ENCODE data around the gene MID2.
"Not testable (repeated sequence)": the region's sequence is repeated elsewhere in the genome, so short reads cannot be mapped to it uniquely, and the experiment has no call there.

Gene MID2

DNA sequence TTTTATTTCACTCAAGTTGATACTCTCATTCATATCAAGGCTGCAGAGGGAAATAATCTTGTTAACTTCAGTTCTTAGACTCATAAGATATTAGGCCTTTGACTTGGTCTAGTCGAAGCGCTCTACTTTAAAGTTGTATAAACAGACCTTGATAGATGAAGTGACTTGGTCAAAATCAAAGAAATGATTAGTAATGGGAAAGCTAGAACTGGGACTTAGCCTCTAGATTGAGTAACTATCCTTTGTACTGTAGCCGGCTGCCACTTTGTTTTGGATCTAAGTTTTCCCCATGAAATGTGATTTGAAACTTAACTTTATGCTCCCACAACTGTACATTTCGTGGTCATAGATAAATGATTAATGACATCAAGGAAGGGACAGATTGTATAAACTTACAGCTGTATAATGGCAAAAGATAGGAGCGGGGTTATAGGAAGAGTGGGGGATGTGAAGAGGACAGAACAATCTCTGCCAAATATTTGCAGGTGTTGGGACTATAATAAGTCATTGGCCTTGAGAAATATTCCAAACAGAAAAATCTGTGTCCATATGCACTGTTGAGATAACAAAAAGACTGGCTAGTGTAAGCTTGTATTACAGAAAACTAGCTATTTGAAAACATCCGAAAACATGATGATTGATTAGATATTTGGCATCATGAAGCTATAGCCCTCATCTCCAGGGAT, 17.2 kb downstream of the MID2 start:
- no peak for DNase-seq (ENCODE audit: low spot score)

DNA sequence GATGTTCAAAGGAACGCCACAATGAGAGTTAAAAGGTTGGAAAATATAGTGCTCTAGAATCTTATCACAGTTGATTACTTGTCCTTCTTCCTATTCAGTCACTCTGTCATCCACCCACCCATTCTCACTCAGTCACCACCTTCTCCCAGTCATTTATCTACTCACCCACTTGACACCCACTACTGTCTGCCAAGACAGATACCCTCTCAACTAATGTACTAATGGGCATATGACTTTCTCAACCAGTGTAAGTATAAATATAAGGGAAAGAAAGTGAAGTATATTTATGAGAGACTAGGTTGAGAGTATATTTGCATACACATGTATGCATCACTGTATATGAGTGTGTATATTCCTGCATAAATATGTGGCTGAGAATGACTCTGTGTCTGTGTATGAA, 20.0 kb downstream of the MID2 start:
- no peak for DNase-seq (ENCODE audit: low spot score)

DNA sequence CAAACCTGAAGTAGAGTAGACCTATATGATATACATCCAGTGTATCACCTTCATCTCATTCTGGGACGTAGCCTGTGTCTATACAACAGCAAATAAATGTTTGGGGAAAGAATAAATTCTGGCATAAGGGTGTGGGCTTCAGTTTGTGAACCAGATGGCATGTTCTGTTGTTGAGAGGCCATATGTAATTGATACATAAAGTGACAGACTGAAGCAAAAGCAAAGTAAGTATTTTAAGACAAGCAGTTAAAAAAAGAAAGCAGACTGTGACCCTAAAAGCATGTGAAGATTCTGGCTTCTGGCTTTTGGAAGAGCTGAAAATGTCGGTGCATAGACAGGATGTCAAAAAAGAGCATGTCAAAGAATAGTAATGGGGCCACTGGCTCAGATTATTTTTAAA, 22.9 kb downstream of the MID2 start:
- DNase-seq (ENCODE audit: low spot score), result no peak

DNA sequence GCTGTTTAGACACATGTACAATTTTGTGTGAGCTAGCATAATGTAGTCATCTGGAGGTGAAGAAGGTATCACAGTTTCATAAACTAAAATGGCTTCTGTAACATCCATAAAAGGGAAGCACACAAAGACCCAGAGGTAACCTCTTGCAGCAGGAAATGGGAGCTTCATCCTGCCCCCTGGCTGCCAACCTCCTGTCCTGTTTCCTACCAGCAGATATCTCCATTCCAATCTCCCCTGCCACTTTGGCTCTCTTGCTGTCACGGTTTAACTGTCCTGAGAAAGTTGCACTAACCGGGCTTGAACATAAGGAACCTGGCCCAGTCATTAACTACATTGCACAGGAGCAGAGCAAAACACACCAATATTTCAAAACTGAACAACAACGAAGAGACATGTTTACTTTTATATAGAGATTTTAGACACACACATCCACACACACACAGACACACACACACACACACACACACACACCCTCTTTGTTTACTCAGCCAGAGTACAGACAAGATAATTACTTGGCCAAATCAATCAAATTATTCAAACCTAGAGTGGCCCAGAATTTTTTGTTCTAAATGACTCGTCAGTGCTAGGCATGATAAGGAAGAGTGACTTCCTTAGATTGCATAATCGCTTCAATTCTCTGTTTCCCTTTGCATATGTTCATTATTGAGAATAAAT, 24.2 kb downstream of the MID2 start:
- peak; percentile 12 for DNase-seq (ENCODE audit: low spot score)

DNA sequence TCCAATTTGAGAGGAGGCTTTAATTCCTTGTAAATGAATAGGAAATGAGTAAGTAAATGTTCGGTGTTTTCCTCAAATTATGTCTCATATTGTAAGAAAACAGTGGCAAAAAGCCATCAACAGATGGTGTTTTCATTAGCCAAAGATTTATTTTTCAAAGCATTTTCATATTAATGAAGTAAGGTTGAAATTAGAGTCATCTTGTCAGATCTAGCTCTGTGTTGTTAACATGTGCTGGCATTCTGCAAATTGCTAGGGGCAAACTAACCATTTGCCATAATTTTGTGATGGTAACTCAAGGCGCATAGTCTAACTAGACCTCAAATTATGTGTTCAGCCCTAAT, 24.7 kb downstream of the MID2 start:
- DNase-seq (ENCODE audit: low spot score), result no peak

DNA sequence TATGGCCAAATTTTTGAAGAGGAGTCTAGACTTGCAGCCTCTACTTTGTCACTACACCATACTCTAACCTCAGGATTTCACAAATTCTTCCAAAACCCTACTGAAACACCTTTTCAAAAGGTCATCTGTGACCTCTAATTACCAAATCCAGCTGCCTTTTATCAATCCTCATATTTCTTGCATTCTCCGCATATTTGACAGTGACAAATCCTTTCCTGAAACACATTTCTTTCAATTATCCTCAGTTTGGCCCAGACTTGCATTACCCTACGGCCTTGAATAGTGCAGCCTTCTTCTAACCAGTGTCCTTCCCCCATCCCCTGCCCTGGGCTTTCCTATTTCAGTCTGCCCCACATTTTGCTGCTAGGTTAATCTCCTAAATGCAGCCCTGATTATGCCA, 25.5 kb downstream of the MID2 start:
- DNase-seq (ENCODE audit: low spot score), result no peak

DNA sequence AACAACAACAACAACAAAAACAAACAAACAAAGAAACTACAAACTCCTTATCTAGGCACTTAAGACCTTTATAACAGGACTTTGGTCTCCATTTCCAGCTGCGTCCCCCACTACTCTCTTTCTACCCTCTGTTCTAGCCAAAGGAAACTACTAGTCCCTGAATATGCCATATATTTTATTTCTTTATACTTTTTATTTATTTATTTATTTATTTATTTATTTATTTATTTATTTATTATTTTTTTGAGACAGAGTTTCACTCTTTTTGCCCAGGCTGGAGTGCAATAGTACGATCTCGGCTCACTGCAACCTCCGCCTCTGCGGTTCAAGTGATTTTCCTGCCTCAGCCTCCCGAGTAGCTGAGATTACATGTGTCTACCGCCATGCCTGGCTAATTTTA, 26.0 kb downstream of the MID2 start:
- DNase-seq (ENCODE audit: low spot score), result not testable (repeated sequence)

DNA sequence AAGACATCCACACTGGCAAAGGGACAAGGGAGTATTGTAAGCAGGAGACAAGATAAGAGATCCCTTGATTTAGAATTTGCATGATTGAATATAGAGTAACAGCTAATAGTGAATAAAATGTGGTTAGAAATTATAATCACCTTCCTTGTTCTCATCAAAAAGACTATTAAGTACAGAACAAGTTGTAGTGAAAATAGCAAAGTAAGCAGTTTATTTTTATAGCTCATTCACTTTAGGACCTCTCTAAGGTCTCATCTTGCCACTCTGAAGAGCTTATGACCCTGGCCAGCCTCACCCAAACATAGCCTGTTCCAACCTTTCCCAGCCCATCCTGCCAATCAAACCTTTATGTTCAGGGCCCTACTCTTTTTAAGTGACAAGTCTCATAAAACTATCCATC, 30.6 kb downstream of the MID2 start:
- no peak for DNase-seq (ENCODE audit: low spot score)

DNA sequence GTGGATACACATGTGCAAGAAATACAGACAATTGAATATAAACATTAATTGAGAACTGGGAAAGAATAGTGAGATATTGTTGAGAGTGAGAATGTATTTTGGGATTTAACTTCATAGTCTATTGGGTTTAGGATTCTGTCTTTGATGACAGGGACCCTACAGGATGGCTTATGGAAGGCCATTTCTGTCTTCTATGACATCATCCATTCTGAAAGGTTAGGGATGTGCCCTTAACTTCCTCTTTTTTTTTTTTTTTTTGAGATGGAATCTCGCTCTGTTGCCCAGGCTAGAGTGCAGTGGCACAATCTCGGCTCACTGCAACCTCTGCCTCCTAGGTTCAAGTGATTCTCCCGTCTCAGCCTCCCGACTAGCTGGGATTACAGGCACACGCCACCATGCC, 31.4 kb downstream of the MID2 start:
- DNase-seq (ENCODE audit: low spot score), result not testable (repeated sequence)

DNA sequence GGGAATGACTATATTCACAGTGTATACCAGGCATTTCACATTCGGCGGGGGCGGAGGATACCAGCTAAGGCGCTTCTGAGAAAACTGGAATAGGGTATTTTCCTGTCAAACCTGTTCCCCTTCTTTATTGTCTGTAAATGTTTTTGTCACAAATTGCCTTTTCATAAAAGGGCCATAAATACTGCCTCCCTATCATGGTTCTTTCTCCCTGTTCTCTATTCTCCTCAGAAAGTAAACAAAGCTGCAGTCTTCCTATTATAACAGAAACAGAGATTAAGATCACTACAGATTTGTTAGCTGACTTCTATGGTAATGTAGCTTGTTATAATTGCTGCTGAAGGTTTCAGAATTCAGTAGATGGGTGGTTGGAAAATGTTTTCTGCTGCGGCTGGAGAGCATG, 32.2 kb downstream of the MID2 start:
- DNase-seq (ENCODE audit: low spot score), result no peak

DNA sequence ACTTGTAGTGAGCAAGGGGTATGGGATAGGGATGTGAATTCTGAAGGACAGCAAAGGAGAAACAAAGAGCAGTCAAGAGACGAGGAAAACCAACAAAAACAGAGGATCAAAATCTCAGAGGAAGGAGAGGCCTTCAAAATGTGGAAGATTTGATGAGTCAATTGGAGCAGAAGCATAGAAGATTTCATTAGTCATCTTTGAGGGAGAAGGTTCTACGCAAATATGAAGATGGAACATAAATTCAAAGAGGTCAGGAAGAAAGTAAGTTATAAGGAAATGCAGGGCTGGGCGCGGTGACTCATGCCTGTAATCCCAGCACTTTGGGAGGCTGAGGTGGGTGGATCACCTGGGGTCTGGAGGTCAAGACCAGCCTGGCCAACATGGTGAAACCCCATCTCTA, 35.4 kb downstream of the MID2 start:
- DNase-seq (ENCODE audit: low spot score), result no peak

DNA sequence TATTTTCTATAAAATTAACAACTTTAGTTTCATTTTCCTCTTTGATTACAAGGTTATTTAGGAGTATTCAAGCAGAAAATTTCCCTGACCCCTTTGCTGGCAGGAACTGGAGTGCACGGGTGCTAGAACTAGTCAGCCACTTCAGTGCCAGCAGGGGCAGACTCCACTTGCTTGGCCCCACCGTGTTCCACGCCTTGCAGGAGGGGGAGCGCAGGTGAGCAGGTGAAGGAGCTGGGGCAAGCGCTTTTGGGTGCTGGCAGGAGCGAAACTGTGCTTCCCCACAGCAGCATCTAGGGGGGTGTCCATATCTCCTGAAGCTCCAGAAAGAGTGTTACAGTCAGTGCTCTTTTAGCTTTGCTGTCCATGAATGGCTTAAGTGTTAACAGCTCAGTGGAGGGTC, 45.5 kb downstream of the MID2 start:
- DNase-seq (ENCODE audit: low spot score), result no peak

DNA sequence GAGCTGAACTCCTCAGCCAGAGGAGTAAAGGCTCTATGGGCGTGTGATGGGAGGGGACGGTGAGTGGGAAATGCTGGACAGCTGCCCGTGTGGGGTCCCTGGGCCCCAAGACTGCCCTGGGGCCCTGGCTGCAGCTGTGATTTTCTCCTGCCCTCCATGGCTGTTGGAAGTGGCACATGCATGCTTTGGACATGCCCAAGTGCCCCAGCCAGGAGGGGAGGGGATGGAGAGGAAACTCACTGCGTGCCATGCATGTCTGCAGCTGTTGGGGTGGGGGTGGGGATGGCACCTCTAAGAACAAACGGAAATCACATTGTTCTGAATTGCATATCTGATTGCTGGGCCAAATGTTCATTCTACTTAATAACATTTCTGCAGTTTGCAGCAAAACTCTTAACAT, 52.4 kb downstream of the MID2 start:
- no peak for DNase-seq (ENCODE audit: low spot score)

DNA sequence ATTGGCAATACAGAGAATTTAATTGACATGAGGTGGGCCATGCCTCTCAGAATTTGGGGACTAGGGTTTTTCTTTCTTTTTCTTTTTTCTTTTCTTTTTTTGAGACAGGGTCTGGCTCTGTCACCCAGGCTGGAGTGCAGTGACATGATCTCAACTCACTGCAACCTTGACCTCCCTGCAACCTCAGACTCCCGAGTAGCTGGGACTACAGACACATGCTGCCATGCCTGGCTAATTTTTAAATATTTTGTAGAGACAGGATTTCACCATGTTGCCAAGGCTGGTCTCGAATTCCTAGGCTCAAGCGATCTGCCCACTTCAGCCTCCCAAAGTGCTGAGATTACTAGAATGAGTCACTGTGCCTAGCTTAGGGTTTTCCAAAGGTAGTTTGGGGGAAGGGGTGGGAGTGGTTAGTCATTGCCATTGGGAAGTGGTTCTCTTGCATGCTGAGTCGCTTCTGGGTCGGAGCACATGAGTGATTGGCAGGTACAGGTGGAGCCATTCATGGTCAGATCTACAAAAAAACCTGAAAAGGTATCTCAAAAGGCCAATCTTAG, 54.5 kb downstream of the MID2 start:
- DNase-seq (ENCODE audit: low spot score), result no peak

DNA sequence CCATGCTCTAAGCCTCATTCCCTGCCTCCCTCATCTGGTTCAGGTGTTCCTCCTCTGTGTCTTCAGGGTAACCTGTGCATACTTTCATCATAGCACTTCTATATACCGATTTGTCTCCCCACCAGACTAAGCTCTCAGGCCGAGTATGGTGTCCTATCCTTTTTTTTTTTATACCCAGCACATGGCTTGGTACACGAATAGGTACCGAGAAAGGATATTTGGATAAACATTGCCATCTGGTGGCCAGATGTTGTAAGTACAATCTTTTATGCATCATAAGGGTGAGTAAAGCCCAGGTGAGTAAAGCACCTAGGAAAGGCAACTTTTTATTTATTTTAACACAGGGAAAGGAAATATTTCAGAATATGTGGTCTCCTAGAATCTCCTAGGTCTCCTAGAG, 68.4 kb downstream of the MID2 start:
- DNase-seq (ENCODE audit: low spot score), result peak; percentile 42

DNA sequence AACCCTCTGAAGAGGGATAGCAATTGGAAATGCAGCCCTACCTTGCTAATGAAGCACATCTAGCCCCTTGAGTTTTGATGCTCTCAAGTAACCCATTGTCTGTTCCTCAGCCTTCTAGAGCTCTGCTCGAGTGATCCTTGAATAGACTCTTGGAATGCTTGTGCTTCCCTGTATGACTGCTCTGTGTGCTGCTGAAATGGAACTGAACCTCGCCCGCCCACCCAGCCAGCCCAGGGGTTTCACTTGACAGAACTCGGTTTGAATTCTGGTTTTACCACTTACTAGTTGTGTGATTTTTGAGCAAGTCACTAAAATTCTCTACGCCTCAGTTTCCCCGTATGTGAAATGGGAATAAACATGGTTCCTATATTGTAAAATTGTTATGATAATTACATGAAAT, 77.1 kb downstream of the MID2 start:
- DNase-seq (ENCODE audit: low spot score), result no peak

DNA sequence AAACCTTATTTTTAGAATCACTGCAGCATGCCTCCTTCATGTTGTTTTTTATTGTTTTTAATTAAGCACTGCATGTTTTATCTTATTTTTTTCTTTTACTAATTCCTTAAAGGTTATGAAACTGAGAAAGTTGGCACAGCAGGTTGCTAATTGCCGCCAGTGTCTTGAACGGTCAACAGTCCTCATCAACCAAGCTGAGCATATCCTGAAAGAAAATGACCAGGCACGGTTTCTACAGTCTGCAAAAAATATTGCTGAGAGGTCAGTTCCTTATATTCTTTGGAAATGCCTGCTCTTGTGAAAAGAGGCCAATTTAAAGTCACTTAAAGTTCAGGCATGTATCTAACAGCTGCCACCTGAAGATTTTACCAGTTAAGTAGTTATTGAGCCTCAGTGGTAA, 79.7 kb downstream of the MID2 start:
- no peak for DNase-seq (ENCODE audit: low spot score)

DNA sequence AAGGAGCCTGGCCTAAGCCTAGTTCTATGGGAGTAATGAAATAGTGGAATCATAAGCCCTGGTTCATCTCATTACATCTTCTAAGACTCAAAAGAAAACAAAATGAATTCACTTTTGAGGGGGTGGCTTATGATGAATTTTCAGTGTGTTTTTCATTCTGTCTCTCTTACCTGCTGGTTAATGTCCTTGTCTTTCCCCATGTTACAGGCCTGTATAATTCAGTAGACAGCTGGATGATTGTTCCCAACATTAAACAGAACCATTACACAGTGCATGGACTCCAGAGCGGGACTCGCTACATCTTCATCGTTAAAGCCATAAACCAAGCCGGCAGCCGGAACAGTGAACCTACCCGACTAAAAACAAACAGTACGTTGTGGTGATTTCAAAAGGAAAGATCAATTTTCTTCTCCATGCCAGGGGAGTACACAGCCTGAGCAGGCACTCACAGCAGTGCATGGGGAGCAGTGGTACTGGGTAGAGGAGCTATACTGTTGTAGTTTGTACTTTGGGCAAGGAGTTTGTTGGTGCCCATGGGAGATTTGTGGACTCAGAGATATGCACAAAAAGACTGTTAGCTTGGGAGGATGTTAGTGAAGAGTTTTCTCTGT, 98.6 kb downstream of the MID2 start:
- no peak for DNase-seq (ENCODE audit: low spot score)

DNA sequence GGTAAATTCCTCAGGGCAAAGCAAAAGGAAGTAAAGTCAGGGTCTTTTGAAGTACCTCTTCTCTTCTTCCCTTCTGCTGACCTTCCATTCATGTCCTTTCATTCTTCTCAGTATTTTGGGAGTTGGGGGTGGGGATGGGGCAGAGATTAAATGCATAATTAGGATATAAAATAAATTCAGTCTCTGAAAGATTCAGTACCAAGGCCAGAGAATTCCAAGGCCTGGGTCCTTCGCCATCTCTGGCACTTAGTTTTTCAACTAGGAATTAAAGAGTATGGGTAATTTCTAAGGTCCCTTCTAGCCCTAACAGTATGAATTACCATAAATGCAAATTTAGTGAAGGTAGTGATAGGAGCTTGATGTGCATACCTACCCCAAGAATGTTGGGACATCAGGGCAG, 108.6 kb downstream of the MID2 start:
- no peak for DNase-seq (ENCODE audit: low spot score)

DNA sequence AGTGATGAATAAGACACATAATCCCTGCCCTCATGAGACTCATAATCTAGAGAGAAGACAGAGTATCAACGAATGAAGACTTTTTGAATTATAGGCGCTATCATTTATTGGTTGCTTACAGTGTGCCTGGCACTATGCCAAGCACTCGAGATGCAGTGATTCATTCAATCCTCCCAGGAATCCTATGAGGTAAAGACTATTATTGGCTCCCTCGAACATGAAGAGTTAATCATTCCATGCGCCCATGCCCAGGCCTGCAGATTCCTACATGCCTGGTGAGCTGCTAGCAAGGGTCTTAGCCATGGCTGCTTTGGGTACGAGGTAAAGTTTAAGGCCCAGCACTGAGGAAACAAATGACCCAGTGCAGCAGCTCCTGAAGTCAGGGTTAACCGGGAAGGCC, 109.5 kb downstream of the MID2 start:
- no peak for DNase-seq (ENCODE audit: low spot score)

DNA sequence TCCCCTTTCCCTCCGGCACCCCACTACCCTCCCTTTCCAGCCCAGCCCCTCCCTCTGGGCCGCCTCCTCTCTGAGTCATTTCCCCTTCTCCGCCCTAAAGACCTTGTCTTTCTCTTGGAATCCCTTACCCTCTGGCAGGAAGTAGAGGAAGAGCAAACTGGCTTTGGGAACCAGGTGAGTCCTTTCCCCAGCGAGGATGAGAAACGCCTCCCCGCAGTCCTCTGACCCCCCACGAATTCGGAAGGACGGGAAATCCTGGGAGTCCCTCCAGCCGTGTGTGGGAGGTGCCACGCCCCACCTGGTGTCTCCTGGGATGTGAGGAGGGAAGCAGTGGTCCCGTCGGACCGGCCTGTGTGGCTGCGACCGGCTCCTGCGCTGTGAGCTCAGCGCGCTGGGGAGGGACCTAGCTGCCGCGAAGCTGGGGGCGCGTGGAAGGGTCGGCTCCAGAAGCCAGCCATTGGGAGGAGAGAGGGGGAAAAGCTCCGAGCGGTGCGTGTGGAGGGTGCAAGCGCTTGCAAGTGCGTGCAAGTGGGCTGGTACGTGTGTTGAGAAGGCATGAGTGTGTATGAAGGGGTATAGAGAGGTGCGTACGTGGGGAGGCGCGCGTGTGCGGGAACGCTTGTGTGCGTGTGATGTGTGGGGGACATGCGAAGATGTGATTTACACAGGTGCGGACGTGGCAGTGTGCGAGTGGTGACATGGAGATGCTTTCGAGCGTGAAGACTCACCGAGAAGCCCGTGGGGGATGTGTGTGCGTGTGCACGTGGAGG, 110.2 kb downstream of the MID2 start:
- peak; percentile 31 for DNase-seq (ENCODE audit: low spot score)

DNA sequence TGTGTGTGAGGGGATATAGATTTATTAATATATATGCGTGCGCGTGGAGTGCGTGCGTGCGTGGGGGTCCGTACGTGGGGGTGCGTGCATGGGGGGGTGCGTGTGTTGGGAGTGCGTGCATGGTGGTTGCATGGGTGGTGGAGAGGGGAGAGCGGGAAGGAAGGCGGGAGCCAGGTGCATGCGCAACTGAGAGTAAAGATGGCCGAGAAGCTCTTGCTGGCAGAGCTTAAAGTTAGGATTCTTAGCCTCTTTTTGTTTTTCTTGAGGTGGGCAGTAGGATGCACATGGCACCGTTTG, 110.7 kb downstream of the MID2 start:
- peak; percentile 8 for DNase-seq (ENCODE audit: low spot score)

DNA sequence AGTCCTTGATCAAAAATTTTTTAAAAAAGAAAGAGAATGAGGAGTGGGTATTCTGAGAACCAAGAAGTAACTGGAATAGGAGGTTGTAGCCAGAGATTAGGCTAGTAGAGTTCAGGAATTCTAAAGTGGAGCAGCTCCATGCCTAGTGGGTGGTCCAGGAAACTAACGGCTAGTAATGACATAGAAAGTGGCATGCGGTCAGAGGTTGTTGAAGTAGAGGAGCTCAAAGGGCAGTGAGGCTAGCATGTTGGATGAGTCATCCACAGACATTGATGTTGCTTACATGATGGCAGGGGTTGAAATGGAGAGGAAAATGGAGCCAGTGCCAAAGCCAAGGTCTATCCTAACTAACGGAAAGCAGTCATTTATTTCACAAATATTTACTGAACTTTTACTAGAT, 114.4 kb downstream of the MID2 start:
- no peak for DNase-seq (ENCODE audit: low spot score)

All from iPS-NIHi11 (cell line).